ENCODE data around the gene COL4A2.
"Not testable (repeated sequence)": the region's sequence is repeated elsewhere in the genome, so short reads cannot be mapped to it uniquely, and the experiment has no call there.

Gene COL4A2

DNA sequence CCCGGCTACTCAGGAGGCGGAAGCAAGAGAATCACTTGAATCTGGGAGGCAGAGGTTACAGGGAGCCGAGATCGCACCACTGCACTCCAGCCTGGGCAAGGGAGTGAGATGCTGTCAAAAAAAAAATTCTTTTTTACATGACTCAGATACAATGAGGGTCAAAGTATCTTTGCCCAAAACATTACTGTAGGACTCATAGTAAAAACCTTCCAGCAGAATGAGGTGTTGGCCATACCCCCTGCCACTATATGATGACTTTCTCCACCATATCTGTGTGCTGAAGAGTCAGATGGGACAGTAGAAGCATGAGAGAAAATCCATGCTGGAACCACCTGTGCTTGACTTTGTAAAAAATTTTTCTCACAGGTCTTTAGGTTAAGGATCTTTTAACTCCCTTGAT is 86.7 kb downstream of the COL4A2 start:
- TF ChIP-seq L3MBTL2 (conservative IDR thresholded peaks at IDR 0.05) (no peak), BHLHE40 (IDR thresholded peaks at IDR 0.05; ENCODE audit: borderline replicate concordance) (no peak), ARNT (IDR thresholded peaks at IDR 0.05) (no peak), FOXM1 (IDR thresholded peaks at IDR 0.05; ENCODE audit: borderline replicate concordance) (no peak)
- ChIA-PET CTCF (no interaction called here), POLR2A (no interaction called here)
- DNase-seq (ENCODE audit: extremely low spot score): no peak

DNA sequence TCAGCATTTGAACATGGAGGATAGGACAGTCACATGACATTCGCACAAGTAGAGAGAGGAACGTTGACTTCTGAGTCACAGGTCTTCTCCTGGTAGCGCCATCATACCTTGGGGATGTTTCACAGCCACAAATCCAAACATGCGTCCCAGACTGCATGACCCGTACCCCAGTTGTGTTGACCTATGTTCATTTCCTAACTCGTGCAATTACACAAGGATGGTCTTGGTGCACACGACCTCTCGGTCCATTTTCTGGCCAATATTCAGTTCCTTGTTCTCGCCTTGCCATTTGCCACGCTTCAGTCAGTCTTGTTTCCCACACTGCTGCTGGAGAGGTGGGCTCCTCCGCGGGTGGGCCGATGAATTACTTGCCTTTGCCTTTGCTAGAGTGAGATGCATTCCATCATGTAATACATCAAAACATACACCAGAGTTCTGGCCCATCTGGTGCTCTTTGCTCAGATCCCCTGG is 87.3 kb downstream of the COL4A2 start:
- CTCF ChIA-PET: no interaction called here
- TF ChIP-seq CTBP1 (IDR thresholded peaks at IDR 0.05; ENCODE audit: borderline replicate concordance) (no peak), LEF1 (IDR thresholded peaks at IDR 0.05; ENCODE audit: borderline replicate concordance) (no peak), SP1 (IDR thresholded peaks at IDR 0.05) (no peak), SUZ12 (IDR thresholded peaks at IDR 0.05) (no peak), ZNF384 (IDR thresholded peaks at IDR 0.05) (no peak), FOXA1 (IDR thresholded peaks at IDR 0.05) (no peak), TARDBP (IDR thresholded peaks at IDR 0.05) (no peak), ARNT (IDR thresholded peaks at IDR 0.05) (no peak), BHLHE40 (IDR thresholded peaks at IDR 0.05; ENCODE audit: borderline replicate concordance) (no peak), FOXM1 (IDR thresholded peaks at IDR 0.05; ENCODE audit: borderline replicate concordance) (no peak), FOXK2 (IDR thresholded peaks at IDR 0.05) (no peak), HDGF (IDR thresholded peaks at IDR 0.05; ENCODE audit: borderline replicate concordance) (no peak), ELF4 (IDR thresholded peaks at IDR 0.05) (no peak), NFRKB (IDR thresholded peaks at IDR 0.05) (no peak), L3MBTL2 (conservative IDR thresholded peaks at IDR 0.05) (no peak)
- TF ChIP-seq, protein P1, sequence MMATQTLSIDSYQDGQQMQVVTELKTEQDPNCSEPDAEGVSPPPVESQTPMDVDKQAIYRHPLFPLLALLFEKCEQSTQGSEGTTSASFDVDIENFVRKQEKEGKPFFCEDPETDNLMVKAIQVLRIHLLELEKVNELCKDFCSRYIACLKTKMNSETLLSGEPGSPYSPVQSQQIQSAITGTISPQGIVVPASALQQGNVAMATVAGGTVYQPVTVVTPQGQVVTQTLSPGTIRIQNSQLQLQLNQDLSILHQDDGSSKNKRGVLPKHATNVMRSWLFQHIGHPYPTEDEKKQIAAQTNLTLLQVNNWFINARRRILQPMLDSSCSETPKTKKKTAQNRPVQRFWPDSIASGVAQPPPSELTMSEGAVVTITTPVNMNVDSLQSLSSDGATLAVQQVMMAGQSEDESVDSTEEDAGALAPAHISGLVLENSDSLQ (IDR thresholded peaks at IDR 0.05): no peak
- POLR2A ChIA-PET: no interaction called here
- DNase-seq (ENCODE audit: extremely low spot score): no peak

DNA sequence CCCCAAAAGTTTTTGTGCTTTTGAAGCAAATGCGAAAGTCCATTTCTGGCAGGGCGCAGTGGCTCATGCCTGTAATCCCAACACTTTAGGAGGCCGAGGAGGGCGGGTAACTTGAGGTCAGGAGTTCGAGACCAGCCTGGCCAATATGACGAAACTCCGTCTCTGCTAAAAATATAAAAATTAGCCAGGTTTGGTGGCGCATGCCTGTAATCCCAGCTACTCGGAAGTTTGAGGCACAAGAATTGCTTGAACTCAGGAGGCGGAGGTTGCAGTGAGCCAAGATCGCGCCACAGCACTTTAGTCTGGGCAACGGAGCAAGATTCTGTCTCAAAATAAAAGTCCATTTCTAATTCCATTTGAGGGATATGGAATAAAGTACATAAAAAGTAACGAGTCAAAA is 88.5 kb downstream of the COL4A2 start:
- DNase-seq (ENCODE audit: extremely low spot score); POLR2A ChIA-PET; CTCF ChIA-PET: not testable (repeated sequence)

DNA sequence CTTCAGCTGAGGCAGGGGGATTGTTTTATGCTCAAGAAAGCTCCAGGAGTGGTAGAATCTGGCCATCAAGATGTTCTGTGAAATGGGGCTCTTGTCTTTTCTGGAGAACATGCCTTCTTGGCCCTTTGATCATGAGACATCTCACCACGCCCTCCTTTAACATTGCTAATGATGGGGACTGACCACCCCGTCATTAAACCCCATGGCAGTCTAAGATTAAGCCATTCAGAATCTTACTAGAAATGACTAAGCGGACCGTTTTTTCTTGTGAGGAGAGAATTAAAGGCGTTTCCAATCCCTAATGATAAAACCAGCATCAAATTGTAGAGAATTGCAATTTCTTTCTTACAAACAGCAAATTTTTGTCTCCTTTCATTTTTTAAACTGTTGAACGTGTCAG is 89.4 kb downstream of the COL4A2 start:
- ChIA-PET POLR2A (no interaction called here), CTCF (no interaction called here)
- no peak for DNase-seq (ENCODE audit: extremely low spot score)
- TF ChIP-seq ZNF384 (IDR thresholded peaks at IDR 0.05) (no peak), FOXA1 (IDR thresholded peaks at IDR 0.05) (no peak), CTBP1 (IDR thresholded peaks at IDR 0.05; ENCODE audit: borderline replicate concordance) (no peak)
- TF ChIP-seq, protein P1 (IDR thresholded peaks at IDR 0.05): no peak

DNA sequence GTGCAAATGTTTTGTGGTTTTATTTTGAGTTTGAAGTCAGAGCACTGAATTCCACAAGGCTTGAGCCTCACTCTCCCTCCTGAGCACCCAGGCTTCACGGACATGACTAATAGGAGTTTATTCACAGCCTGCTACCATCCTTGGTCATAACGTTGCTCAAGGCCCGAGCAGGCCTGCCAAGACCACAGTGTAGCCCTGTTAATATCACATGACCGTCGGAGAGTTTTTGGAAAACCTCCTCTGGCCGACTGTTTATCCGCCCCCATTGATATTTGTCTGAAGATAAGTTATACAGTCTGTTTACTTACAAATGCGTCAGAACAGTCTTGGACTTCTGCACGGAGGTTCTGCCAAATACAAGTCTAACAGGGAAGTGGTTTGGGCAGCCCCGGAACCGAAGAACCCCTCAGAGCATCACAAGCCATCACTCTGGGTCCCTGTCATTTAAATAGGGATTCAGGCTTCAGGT is 89.9 kb downstream of the COL4A2 start:
- no peak for DNase-seq (ENCODE audit: extremely low spot score)
- TF ChIP-seq FOXA1 (IDR thresholded peaks at IDR 0.05): no peak
- no peak for TF ChIP-seq SUZ12 (IDR thresholded peaks at IDR 0.05)
- no peak for TF ChIP-seq TARDBP (IDR thresholded peaks at IDR 0.05)
- TF ChIP-seq CTBP1 (IDR thresholded peaks at IDR 0.05; ENCODE audit: borderline replicate concordance): no peak
- no peak for TF ChIP-seq LEF1 (IDR thresholded peaks at IDR 0.05; ENCODE audit: borderline replicate concordance)
- no peak for TF ChIP-seq BHLHE40 (IDR thresholded peaks at IDR 0.05; ENCODE audit: borderline replicate concordance)
- no peak for TF ChIP-seq HDGF (IDR thresholded peaks at IDR 0.05; ENCODE audit: borderline replicate concordance)
- TF ChIP-seq SP1 (IDR thresholded peaks at IDR 0.05): no peak
- no peak for TF ChIP-seq ARNT (IDR thresholded peaks at IDR 0.05)
- TF ChIP-seq, protein P1 (IDR thresholded peaks at IDR 0.05): no peak
- no peak for TF ChIP-seq ELF4 (IDR thresholded peaks at IDR 0.05)
- no peak for TF ChIP-seq FOXK2 (IDR thresholded peaks at IDR 0.05)
- TF ChIP-seq FOXM1 (IDR thresholded peaks at IDR 0.05; ENCODE audit: borderline replicate concordance): no peak
- no peak for TF ChIP-seq NFRKB (IDR thresholded peaks at IDR 0.05)
- TF ChIP-seq L3MBTL2 (conservative IDR thresholded peaks at IDR 0.05): no peak
- no peak for TF ChIP-seq ZNF384 (IDR thresholded peaks at IDR 0.05)
- ChIA-PET POLR2A (no interaction called here), CTCF (no interaction called here)

DNA sequence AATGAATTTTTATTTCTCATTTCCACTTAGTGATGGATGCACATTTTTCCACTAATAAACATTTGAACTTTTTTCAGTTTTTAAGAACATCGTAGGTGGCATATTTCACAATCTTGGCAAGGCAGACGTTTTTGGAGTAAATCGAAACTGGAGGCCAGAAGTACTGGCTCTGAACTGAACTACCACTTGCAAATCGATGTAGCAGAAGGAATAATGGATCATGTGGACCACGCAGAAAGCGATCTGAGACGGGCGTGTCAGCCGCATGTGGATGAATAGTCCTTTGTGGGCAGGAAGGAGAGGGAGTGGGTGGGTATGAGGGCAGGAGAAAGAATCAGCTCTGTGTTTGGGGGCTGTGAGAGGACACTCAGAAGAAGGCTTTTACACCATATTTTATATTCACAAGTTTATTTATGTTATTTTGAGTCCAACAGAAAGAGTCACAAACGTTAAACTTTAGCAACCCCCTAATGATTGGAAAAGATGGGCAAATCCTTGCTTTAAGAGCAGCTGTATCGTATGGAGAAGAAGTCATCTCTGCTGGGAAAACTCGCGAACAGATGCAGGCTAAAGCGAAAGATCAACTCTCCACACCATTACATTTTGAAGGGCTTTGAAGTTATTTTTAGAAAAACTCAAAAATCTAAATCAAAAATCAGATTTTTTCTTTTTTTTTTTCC is 90.5 kb downstream of the COL4A2 start:
- CTCF ChIA-PET: no interaction called here

More for the DNA sequence above, 90.5 kb downstream of the COL4A2 start:
- no peak for DNase-seq (ENCODE audit: extremely low spot score)
- TF ChIP-seq SP1 (IDR thresholded peaks at IDR 0.05): no peak
- no peak for TF ChIP-seq BHLHE40 (IDR thresholded peaks at IDR 0.05; ENCODE audit: borderline replicate concordance)
- TF ChIP-seq, protein P1 (IDR thresholded peaks at IDR 0.05): no peak
- TF ChIP-seq ZNF384 (IDR thresholded peaks at IDR 0.05): no peak
- TF ChIP-seq TARDBP (IDR thresholded peaks at IDR 0.05): no peak
- TF ChIP-seq FOXM1 (IDR thresholded peaks at IDR 0.05; ENCODE audit: borderline replicate concordance): no peak
- no peak for TF ChIP-seq HDGF (IDR thresholded peaks at IDR 0.05; ENCODE audit: borderline replicate concordance)
- no peak for TF ChIP-seq SUZ12 (IDR thresholded peaks at IDR 0.05)
- TF ChIP-seq FOXK2 (IDR thresholded peaks at IDR 0.05): no peak
- no peak for TF ChIP-seq NFRKB (IDR thresholded peaks at IDR 0.05)
- no peak for TF ChIP-seq CTBP1 (IDR thresholded peaks at IDR 0.05; ENCODE audit: borderline replicate concordance)
- TF ChIP-seq ARNT (IDR thresholded peaks at IDR 0.05): no peak
- TF ChIP-seq L3MBTL2 (conservative IDR thresholded peaks at IDR 0.05): no peak
- no peak for TF ChIP-seq FOXA1 (IDR thresholded peaks at IDR 0.05)
- no peak for TF ChIP-seq LEF1 (IDR thresholded peaks at IDR 0.05; ENCODE audit: borderline replicate concordance)
- no peak for TF ChIP-seq ELF4 (IDR thresholded peaks at IDR 0.05)
- POLR2A ChIA-PET: no interaction called here
